ENCODE measurements around the gene GNAI3. TPM values are rescaled to one million over a fixed set of nuclear protein-coding genes. Genes with fewer than 3 reads are reported as not detected.

GNAI3 gene
- total and polyA plus RNA-seq, 8 donors, result 6.4 to 11.5 (median 10.8) TPM

DNA sequence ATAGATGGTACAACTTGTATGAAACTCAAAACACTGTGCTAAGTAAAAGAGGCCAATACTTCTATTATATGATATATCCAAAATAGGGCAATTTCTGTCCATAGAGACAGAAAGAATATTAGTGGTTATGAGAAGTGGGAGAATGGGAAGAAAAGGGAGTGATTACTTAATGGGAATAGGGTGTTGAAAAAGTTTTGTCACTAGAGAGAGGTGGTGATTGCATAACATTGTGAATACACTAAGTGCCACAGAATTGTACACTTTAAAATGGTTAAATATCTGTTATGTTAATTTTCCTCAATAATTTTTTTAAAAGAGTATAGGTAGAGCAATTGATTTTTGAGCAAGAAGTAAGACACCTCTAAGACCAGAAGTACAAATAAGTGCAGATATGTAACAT is 41.3 kb downstream of the GNAI3 start:
- Histone ChIP-seq H3K36me3 (peaks cover 0 to 82% of the 10 kb centered on the region in 2 donors), H3K27me3 (no peaks in the 10 kb centered on the region), H3K4me3 (no peak overlapping the region), H3K9me3 (no peaks in the 10 kb centered on the region), H3K27ac (peak overlapping the region in 1 of 2 donors; percentile 45), H3K4me1 (no peaks in the 10 kb centered on the region)
- DNase-seq, result no peak
- TF ChIP-seq, protein P1, sequence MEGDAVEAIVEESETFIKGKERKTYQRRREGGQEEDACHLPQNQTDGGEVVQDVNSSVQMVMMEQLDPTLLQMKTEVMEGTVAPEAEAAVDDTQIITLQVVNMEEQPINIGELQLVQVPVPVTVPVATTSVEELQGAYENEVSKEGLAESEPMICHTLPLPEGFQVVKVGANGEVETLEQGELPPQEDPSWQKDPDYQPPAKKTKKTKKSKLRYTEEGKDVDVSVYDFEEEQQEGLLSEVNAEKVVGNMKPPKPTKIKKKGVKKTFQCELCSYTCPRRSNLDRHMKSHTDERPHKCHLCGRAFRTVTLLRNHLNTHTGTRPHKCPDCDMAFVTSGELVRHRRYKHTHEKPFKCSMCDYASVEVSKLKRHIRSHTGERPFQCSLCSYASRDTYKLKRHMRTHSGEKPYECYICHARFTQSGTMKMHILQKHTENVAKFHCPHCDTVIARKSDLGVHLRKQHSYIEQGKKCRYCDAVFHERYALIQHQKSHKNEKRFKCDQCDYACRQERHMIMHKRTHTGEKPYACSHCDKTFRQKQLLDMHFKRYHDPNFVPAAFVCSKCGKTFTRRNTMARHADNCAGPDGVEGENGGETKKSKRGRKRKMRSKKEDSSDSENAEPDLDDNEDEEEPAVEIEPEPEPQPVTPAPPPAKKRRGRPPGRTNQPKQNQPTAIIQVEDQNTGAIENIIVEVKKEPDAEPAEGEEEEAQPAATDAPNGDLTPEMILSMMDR (IDR thresholded peaks at IDR 0.05), result no peak
- ATAC-seq, result no peak
- intact Hi-C loops (cut with DNase I), result no loop called here

DNA sequence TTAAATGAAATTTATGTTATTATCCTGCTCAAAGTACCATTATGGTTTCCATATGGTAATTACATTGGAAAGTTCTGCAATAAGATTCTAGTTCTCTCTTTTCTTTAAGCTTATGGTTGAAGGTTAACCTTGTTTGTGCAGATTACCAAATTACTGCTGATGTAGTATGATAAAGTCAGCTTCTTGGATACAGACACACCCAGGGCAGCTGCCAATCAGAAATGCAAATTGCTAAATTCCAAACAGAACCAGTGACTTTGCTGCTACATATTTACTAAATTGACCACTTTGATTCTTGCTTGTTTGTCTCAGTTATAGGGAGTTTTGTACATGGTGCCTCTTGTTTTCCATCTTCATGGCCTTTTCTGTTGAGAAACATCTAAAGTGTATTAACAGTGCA is 44.5 kb downstream of the GNAI3 start:
- TF ChIP-seq, protein P1 (IDR thresholded peaks at IDR 0.05), result no peak
- H3K4me3 ChIP-seq, result no peak overlapping the region
- DNase-seq, result no peak
- H3K36me3 ChIP-seq, result peaks cover 0 to 72% of the 10 kb centered on the region in 2 donors
- ATAC-seq, result no peak
- no peaks in the 10 kb centered on the region for H3K4me1 ChIP-seq
- no peaks in the 10 kb centered on the region for H3K27me3 ChIP-seq
- intact Hi-C loops (cut with DNase I), result no loop called here
- no peak overlapping the region for H3K27ac ChIP-seq
- H3K9me3 ChIP-seq, result no peaks in the 10 kb centered on the region

DNA sequence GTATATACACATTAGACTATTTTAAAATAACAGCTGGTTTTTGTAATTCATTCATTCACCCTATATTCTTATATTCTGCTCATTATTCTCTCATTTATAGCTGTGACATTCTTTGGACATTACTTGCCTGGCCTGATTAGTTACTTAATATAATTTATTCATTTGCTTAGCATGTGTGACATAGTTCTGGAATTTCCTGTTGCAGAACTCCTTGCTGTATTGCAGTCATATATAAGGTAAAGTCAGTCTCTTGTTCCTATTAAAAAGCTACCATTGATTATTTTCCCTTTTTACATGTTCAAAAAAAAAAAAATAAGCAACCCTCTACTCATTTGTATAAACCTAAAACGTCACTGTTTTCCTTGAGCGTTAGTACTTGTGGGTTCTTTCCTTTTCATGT is 47.1 kb downstream of the GNAI3 start:
- H3K36me3 ChIP-seq, result peaks cover 0 to 56% of the 10 kb centered on the region in 2 donors
- no peaks in the 10 kb centered on the region for H3K4me1 ChIP-seq
- no peaks in the 10 kb centered on the region for H3K9me3 ChIP-seq
- H3K27ac ChIP-seq, result no peak overlapping the region
- no peak overlapping the region for H3K4me3 ChIP-seq
- DNase-seq (no peak), ATAC-seq (no peak)
- intact Hi-C loops (cut with DNase I), result no loop called here
- no peaks in the 10 kb centered on the region for H3K27me3 ChIP-seq
- TF ChIP-seq, protein P1 (IDR thresholded peaks at IDR 0.05), result no peak

DNA sequence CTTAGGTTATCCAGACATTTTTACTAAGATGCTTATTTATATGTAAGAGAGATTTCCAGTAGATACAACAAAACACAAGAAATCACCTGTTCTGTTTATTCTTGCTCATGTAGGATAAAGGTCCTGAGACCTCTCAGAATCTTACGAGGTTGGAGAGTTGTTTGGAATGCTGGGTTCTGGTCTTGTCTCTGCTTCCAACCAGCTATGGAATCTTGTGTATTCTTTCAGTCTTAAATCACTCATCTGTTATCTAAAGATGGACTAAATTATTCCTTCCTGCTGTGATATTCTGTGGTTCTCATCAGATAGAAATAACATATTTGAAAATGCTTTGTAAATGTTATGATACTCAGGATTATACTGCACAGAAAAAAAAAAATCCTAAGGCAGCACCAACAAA is 49.7 kb downstream of the GNAI3 start:
- TF ChIP-seq, protein P1 (IDR thresholded peaks at IDR 0.05), result no peak
- intact Hi-C loops (cut with DNase I), result no loop called here
- no peak overlapping the region for H3K4me3 ChIP-seq
- ATAC-seq (no peak), DNase-seq (no peak)
- no peaks in the 10 kb centered on the region for H3K9me3 ChIP-seq
- H3K27me3 ChIP-seq, result no peaks in the 10 kb centered on the region
- H3K27ac ChIP-seq, result no peak overlapping the region
- no peaks in the 10 kb centered on the region for H3K4me1 ChIP-seq
- H3K36me3 ChIP-seq, result peaks cover 0 to 30% of the 10 kb centered on the region in 2 donors

DNA sequence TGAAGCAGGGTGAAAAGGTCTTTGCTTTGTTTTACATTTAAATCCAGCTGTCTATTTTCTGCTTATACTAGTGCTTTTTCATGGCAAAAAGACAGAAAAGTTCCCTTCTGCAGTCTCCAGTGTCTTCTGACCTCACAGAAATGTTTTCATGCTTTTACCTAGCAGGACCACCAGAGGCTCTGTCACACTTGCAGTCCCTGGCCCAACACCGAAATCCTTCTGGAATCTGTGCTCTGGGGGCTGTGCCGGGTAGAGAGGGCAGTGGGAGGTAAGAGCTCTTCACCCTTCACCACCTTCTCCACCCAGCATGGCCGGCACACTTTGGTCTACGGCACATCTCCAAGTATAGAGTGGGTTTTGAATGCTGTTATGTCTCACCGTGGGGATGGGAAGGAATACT is 50.2 kb downstream of the GNAI3 start:
- no peaks in the 10 kb centered on the region for H3K27me3 ChIP-seq
- H3K27ac ChIP-seq, result no peak overlapping the region
- DNase-seq (no peak), ATAC-seq (no peak)
- H3K9me3 ChIP-seq, result no peaks in the 10 kb centered on the region
- no peak overlapping the region for H3K4me3 ChIP-seq
- no peaks in the 10 kb centered on the region for H3K4me1 ChIP-seq
- H3K36me3 ChIP-seq, result peaks cover 0 to 25% of the 10 kb centered on the region in 2 donors
- intact Hi-C loops (cut with DNase I), result no loop called here
- TF ChIP-seq, protein P1 (IDR thresholded peaks at IDR 0.05), result no peak
